Measurements from ENCODE around the gene THAP11.
A peak's percentile ranks its signal among the peaks of the same experiment; 100 is the strongest.

The THAP11 gene

DNA sequence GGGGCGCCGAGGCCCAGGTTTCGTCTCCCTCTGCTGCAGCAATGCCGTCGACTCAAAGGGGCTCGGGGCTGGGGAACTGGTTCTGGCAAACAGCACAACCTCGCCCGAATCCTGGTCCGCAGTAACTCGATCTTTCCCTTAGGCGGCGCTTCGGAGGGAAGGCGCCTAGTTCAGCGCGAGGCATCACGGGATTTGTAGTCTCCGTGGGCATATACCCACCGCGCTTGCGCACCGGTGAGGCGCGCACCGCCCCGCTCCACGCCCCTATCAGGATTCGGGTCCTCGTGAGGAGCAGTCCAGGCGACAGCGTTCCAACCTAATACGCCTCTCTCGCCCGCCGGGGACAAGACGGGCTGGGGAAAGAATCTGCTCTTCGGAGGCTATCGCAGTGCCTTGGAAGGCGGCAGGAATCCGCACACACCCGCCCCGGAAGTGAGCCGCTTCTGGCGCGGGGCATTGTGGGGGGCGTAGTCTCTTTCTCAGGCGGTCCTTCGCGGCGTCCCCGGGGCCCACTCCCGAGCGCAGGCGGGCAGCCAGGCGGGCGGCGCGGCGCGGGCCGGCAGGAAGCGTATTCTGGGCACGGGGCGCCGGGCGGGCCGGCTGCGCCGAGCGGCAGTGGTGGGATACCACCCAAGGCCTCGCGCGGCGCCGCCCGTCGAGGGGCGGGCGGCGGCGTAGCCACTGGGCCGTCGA is at the start of gene THAP11:
Gene THAP11 (plus strand): TSS at position 505 of the 693 bp plus-strand sequence. CDS start 235 bp downstream, outside the sequence.
- TF ChIP-seq CTCF (IDR thresholded peaks at IDR 0.05; ENCODE audit: low read depth, low read length) = peak; percentile 90
- DNase-seq (ENCODE audit: low read depth in 2 of 2) = peak; percentile 96 to 97
- H3K4me3 ChIP-seq (replicated peaks in 1 of 2; ENCODE audit: low read depth in 2 of 2, low read length in 2 of 2) = peak within 1 kb of the TSS; percentile 76 to 93

GRCh38 chr16:67796099-67796718 is 45.9 kb upstream of the THAP11 start:
- no peak for DNase-seq (ENCODE audit: low read depth in 2 of 2)
- H3K4me3 ChIP-seq (replicated peaks in 1 of 2; ENCODE audit: low read depth in 2 of 2, low read length in 2 of 2) = no peak overlapping the region
- TF ChIP-seq CTCF (IDR thresholded peaks at IDR 0.05; ENCODE audit: low read depth, low read length) = no peak

DNA sequence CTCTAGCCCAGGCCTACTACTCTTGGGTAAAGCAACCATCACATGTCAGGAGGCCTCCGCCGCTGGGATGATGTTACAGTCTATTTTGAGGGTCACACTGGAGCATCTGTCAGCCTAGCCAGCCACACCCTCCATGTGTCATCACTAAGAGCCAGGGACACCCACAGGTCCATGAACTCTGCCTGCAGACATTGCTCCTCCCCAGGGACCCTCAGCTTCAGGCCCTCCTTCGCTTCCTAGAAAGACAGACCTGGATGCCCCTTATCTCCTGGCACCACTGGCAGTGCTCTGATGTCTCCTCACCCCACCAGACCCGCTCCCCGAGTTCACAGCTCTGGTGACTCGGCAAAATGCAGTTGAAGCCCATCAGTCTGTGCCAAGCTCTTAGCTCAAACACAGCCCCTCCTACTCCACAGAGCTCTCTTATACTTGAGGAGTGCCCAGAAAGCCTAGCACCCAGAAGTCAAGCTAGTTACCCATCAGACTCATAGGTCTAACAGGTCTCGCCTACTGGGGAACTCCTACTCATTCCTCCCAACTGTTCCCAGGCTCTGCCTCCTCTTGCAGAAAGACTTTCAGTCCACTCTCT is 41.7 kb upstream of the THAP11 start:
- DNase-seq (ENCODE audit: low read depth in 2 of 2) = peak in 1 of 2 donors; percentile 18
- TF ChIP-seq CTCF (IDR thresholded peaks at IDR 0.05; ENCODE audit: low read depth, low read length) = no peak
- H3K4me3 ChIP-seq (replicated peaks in 1 of 2; ENCODE audit: low read depth in 2 of 2, low read length in 2 of 2) = no peak overlapping the region

GRCh38 chr16:67801241-67801640 is 40.9 kb upstream of the THAP11 start:
- no peak for TF ChIP-seq CTCF (IDR thresholded peaks at IDR 0.05; ENCODE audit: low read depth, low read length)
- H3K4me3 ChIP-seq (replicated peaks in 1 of 2; ENCODE audit: low read depth in 2 of 2, low read length in 2 of 2) = no peak overlapping the region
- DNase-seq (ENCODE audit: low read depth in 2 of 2) = no peak

DNA sequence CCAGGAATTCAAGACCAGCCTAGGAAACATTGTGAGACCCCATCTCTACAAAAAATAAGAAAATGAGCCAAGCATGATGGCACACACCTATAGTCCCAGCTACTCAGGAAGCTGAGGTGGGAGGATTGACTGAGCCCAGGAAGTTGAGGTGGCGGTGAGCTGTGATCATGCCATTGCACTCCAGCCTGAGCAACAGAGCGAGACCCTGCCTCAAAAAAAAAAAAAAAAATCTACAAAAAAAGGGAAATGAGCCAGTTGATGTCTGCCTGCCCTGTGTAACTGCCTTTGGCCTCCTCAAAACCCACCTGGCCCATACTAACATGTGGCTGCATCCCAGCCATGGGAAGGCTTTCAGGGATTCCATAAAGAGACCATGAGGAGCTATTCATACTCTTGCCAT is 40.2 kb upstream of the THAP11 start:
- TF ChIP-seq CTCF (IDR thresholded peaks at IDR 0.05; ENCODE audit: low read depth, low read length) = no peak
- no peak for DNase-seq (ENCODE audit: low read depth in 2 of 2)
- H3K4me3 ChIP-seq (replicated peaks in 1 of 2; ENCODE audit: low read depth in 2 of 2, low read length in 2 of 2) = no peak overlapping the region

DNA sequence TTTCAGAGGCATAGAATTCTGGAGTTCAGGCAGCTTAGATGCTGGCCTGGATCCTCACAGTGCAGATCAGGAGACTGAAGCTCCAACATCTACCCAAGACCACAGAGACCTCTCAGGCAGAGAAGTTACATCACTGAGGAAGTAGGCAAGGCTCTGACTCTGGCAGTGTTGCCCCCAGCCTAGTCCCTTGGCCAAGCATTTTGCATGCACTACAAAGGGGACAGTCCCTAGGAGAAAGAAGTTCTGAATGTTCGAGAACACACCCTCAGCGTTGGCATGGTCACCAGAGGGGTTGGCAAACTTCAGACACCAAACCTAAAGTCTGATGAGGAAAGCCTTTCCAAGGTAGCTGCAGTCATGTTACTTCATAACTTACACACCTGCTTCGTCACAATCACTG is 38.2 kb upstream of the THAP11 start:
- no peak for DNase-seq (ENCODE audit: low read depth in 2 of 2)
- H3K4me3 ChIP-seq (replicated peaks in 1 of 2; ENCODE audit: low read depth in 2 of 2, low read length in 2 of 2) = no peak overlapping the region
- no peak for TF ChIP-seq CTCF (IDR thresholded peaks at IDR 0.05; ENCODE audit: low read depth, low read length)

Data from cardiac fibroblast (primary cell).